Activated naive CD8-positive, alpha-beta T cell treated with anti-CD3 and anti-CD28 coated beads, Interleukin-2, amount 50 U/mL, for 24 hours (primary cell): ENCODE measurements around the gene RYR3.

Source experiments
- ATAC-seq: fragments of 150-1000 bp; cut with Tn5 transposase; one replicate; pipeline ENCODE4 v1.10.0; 2021
- DNase-seq: peaks from one replicate; pipeline ENCODE4 v3.0.0; 2021
- H3K27ac Mint-ChIP-seq: one replicate; pipeline ENCODE4 v1.8.0; 2021; ENCODE audit warnings: mild to moderate bottlenecking, mixed read lengths
- H3K27me3 Mint-ChIP-seq: one replicate; pipeline ENCODE4 v1.8.0; 2021; ENCODE audit warnings: mixed read lengths
- H3K36me3 Mint-ChIP-seq: one replicate; pipeline ENCODE4 v1.8.0; 2021; ENCODE audit warnings: low read depth, mixed read lengths
- H3K4me1 Mint-ChIP-seq: one replicate; pipeline ENCODE4 v1.8.0; 2021; ENCODE audit warnings: mixed read lengths
- H3K4me3 Mint-ChIP-seq: one replicate; pipeline ENCODE4 v1.8.0; 2021; ENCODE audit warnings: mild to moderate bottlenecking, moderate library complexity, mixed read lengths
- H3K9me3 Mint-ChIP-seq: one replicate; pipeline ENCODE4 v1.8.0; 2021; ENCODE audit warnings: mixed read lengths

The RYR3 gene

GRCh38 chr15:33766389-33766788 is 455.6 kb downstream of the RYR3 start:
- Mint-ChIP-seq H3K27ac (no peak overlapping the region), H3K36me3 (no peaks in the 10 kb centered on the region), H3K4me3 (no peak overlapping the region), H3K4me1 (no peaks in the 10 kb centered on the region), H3K9me3 (no peaks in the 10 kb centered on the region), H3K27me3 (peaks cover 4% of the 10 kb centered on the region)
- ATAC-seq, result no peak
- DNase-seq, result no peak

DNA sequence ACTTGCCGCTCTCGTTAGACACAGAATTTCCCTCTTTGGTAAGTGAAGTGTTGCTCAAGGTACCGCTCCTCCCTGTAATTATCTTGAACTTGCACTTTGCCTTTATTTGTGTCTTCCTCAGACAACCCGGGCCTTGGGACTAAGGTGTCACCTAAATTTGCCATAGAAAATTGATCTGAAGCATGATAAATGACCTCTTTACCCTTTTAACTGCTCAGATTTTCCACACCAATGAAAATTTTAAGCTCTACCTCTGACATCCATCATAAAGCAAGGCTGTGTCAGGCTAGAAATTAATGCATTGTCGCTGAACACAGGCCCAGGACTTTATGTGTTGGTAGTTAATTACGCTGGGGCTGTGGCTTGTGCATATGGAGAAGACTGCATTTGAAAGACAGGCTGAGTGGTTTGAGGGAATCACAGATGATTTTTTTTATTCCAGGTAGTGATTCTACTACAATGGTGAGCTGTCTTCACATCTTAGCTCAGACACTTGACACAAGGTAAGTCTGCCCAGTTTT is 458.0 kb downstream of the RYR3 start:
- ATAC-seq, result no peak
- no peaks in the 10 kb centered on the region for H3K4me1 Mint-ChIP-seq
- H3K36me3 Mint-ChIP-seq, result no peaks in the 10 kb centered on the region
- H3K27me3 Mint-ChIP-seq, result peaks cover 2% of the 10 kb centered on the region
- no peak overlapping the region for H3K27ac Mint-ChIP-seq
- no peak for DNase-seq
- no peaks in the 10 kb centered on the region for H3K9me3 Mint-ChIP-seq
- no peak overlapping the region for H3K4me3 Mint-ChIP-seq

DNA sequence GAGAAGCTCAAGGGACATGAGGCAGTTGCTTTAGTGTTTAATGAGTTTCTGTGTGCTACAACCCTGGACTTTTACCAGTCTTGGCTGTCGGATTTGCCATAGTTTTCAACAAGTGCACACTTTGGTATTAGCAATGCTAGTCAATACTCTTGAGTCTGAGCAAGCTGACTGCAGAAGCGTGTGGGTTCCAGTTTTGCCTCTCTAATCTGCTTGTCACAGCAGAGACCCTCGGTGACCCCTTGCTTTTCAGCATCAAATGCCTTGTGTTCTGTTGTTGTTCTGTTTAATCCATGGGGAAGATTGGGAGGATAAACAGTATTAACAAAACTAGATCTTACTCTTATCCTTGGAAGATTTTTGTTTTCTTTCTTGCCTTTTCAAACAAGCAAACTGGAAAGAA is 463.2 kb downstream of the RYR3 start:
- Mint-ChIP-seq H3K27me3 (peaks cover 7% of the 10 kb centered on the region), H3K4me3 (no peak overlapping the region), H3K36me3 (no peaks in the 10 kb centered on the region), H3K4me1 (no peaks in the 10 kb centered on the region), H3K27ac (no peak overlapping the region), H3K9me3 (no peaks in the 10 kb centered on the region)
- DNase-seq (no peak), ATAC-seq (no peak)

- Mint-ChIP-seq H3K4me3 (no peak overlapping the region), H3K27me3 (peaks cover 7% of the 10 kb centered on the region), H3K9me3 (no peaks in the 10 kb centered on the region), H3K36me3 (no peaks in the 10 kb centered on the region), H3K27ac (no peak overlapping the region), H3K4me1 (no peaks in the 10 kb centered on the region)
- DNase-seq (no peak), ATAC-seq (no peak)
Measured at GRCh38 chr15:33778852-33779251, 468.1 kb downstream of the RYR3 start.

DNA sequence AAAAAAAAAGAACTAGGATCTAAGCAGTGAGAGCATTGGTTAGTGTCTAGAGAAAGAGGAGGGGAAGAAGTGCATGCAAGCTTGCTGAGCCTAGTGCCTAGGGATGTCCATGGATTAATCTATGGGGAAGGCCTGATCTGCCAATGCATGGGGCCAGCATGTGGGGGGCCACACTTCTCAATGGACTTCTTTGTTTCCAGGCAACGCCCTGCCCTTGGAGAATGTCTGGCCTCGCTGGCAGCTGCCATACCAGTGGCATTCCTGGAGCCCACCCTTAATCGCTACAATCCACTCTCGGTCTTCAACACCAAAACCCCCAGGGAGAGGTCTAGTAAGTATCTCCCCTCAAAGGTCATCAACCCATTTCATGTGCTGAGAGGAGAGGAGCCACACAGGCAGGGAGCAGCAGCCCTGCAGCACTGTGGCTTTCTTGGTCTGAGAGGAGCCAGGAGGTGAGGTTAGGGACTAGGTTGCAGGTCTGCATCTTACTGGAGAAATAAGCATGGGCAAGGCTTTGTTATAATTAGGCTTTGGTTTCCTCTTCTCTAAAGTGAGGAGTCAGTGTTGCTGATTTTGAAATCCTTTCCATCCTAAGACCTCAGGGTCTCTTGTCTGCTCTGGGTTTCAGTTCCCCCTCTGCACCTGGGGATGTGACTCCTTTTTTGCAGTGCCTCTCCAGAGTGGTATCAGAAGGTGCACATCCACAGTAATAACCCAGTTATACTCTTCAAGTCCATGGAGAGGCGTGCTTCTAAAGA is 469.4 kb downstream of the RYR3 start:
- peaks cover 6% of the 10 kb centered on the region for H3K27me3 Mint-ChIP-seq
- H3K9me3 Mint-ChIP-seq, result no peaks in the 10 kb centered on the region
- H3K4me3 Mint-ChIP-seq, result no peak overlapping the region
- no peaks in the 10 kb centered on the region for H3K36me3 Mint-ChIP-seq
- DNase-seq (no peak), ATAC-seq (no peak)
- no peak overlapping the region for H3K27ac Mint-ChIP-seq
- H3K4me1 Mint-ChIP-seq, result no peaks in the 10 kb centered on the region

- Mint-ChIP-seq H3K4me3 (no peak overlapping the region), H3K36me3 (no peaks in the 10 kb centered on the region), H3K4me1 (no peaks in the 10 kb centered on the region), H3K27me3 (peaks cover 3% of the 10 kb centered on the region), H3K27ac (no peak overlapping the region), H3K9me3 (no peaks in the 10 kb centered on the region)
- DNase-seq (no peak), ATAC-seq (no peak)
Measured at GRCh38 chr15:33782966-33783365, 472.2 kb downstream of the RYR3 start.

- H3K4me1 Mint-ChIP-seq, result no peaks in the 10 kb centered on the region
- H3K9me3 Mint-ChIP-seq, result no peaks in the 10 kb centered on the region
- H3K36me3 Mint-ChIP-seq, result no peaks in the 10 kb centered on the region
- no peak overlapping the region for H3K27ac Mint-ChIP-seq
- no peak overlapping the region for H3K4me3 Mint-ChIP-seq
- H3K27me3 Mint-ChIP-seq, result no peaks in the 10 kb centered on the region
- no peak for DNase-seq
- no peak for ATAC-seq
Measured at GRCh38 chr15:33785366-33785765, 474.6 kb downstream of the RYR3 start.

GRCh38 chr15:33788906-33789540 is 478.3 kb downstream of the RYR3 start:
- Mint-ChIP-seq H3K27me3 (no peaks in the 10 kb centered on the region), H3K36me3 (no peaks in the 10 kb centered on the region), H3K4me3 (no peak overlapping the region), H3K27ac (no peak overlapping the region), H3K9me3 (no peaks in the 10 kb centered on the region), H3K4me1 (no peaks in the 10 kb centered on the region)
- DNase-seq (no peak), ATAC-seq (no peak)

DNA sequence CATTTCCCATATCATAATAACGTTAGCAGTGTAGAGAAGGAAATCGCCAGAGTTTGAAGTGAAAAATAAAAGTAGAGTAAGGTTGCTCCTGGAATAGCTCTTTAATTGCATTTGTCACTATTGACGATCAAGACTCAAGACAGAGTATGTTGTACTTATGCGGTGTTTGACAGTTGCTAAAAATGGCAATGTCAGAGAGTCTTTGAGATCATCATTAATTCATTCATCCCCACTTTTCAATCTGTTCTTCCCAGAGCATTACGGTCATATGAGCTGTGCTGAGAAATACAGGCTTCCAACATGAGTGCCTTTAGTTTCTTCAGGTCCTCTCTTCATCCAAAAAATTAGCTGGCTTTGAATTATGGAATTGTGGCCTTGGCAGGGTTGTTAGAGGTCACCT is 483.7 kb downstream of the RYR3 start:
- DNase-seq, result no peak
- no peaks in the 10 kb centered on the region for H3K36me3 Mint-ChIP-seq

GRCh38 chr15:33795070-33795469 is 484.3 kb downstream of the RYR3 start:
- no peaks in the 10 kb centered on the region for H3K36me3 Mint-ChIP-seq
- peaks cover 4% of the 10 kb centered on the region for H3K27me3 Mint-ChIP-seq
- no peak for DNase-seq
- no peak overlapping the region for H3K4me3 Mint-ChIP-seq
- no peaks in the 10 kb centered on the region for H3K4me1 Mint-ChIP-seq
- ATAC-seq, result no peak
- no peaks in the 10 kb centered on the region for H3K9me3 Mint-ChIP-seq
- no peak overlapping the region for H3K27ac Mint-ChIP-seq

More for the DNA sequence above, 483.7 kb downstream of the RYR3 start:
- ATAC-seq, result no peak
- Mint-ChIP-seq H3K27ac (no peak overlapping the region), H3K4me3 (no peak overlapping the region), H3K4me1 (no peaks in the 10 kb centered on the region), H3K27me3 (peaks cover 4% of the 10 kb centered on the region), H3K9me3 (no peaks in the 10 kb centered on the region)

DNA sequence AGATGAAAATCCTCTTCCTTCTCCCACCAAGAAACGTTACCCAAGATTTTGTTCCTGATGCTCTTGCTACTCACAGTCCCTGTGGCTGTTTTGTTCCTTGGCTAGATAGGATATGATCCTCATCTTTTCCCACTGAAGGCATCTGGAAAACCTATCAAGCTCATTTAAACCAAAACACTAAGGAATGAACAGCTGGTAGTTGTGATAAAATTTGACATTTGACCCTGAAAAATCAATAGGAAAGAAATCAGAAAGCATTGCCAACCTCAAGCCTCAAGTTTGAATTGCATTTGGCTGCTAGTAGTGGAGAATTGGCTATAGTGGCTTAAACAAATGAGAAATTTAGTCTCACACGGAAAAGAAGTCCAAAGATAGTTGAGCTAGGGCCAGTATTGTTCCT is 486.9 kb downstream of the RYR3 start:
- DNase-seq (no peak), ATAC-seq (no peak)
- Mint-ChIP-seq H3K27me3 (peaks cover 4% of the 10 kb centered on the region), H3K36me3 (no peaks in the 10 kb centered on the region), H3K9me3 (no peaks in the 10 kb centered on the region), H3K4me3 (no peak overlapping the region), H3K27ac (no peak overlapping the region), H3K4me1 (no peaks in the 10 kb centered on the region)

GRCh38 chr15:33801954-33802353 is 491.2 kb downstream of the RYR3 start:
- Mint-ChIP-seq H3K4me1 (no peaks in the 10 kb centered on the region), H3K9me3 (no peaks in the 10 kb centered on the region), H3K27ac (no peak overlapping the region), H3K27me3 (no peaks in the 10 kb centered on the region), H3K36me3 (no peaks in the 10 kb centered on the region), H3K4me3 (no peak overlapping the region)
- DNase-seq (no peak), ATAC-seq (no peak)

DNA sequence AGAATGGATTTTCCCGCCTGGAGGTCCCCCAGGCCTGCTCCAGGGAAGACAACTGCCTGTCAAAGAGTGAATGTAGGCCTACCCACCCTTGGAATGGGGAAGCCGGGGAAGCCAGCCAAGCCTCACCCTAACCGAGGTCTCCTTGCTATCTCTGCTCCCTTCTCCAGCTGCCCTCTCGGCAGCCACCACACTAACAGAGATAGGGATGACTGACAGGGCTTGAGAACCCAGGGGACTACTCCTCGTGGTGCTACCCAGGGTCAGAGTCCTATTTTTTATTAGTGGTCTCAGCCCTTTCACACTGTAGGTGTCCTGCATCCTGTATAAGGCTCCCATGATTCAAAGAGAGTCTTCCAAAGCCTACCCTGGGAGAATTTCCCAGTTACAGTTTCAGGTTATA is 496.9 kb downstream of the RYR3 start:
- H3K27me3 Mint-ChIP-seq, result peaks cover 2% of the 10 kb centered on the region
- H3K27ac Mint-ChIP-seq, result no peak overlapping the region
- ATAC-seq (no peak), DNase-seq (no peak)
- H3K4me3 Mint-ChIP-seq, result no peak overlapping the region
- no peaks in the 10 kb centered on the region for H3K4me1 Mint-ChIP-seq
- H3K36me3 Mint-ChIP-seq, result no peaks in the 10 kb centered on the region
- H3K9me3 Mint-ChIP-seq, result no peaks in the 10 kb centered on the region

GRCh38 chr15:33808720-33809457 is 498.1 kb downstream of the RYR3 start:
- Mint-ChIP-seq H3K27ac (no peak overlapping the region), H3K4me1 (no peaks in the 10 kb centered on the region), H3K27me3 (peaks cover 2% of the 10 kb centered on the region), H3K4me3 (no peak overlapping the region), H3K36me3 (no peaks in the 10 kb centered on the region), H3K9me3 (no peaks in the 10 kb centered on the region)
- ATAC-seq, result no peak
- no peak for DNase-seq

- Mint-ChIP-seq H3K4me1 (no peaks in the 10 kb centered on the region), H3K9me3 (no peaks in the 10 kb centered on the region), H3K36me3 (no peaks in the 10 kb centered on the region), H3K27me3 (peaks cover 2% of the 10 kb centered on the region), H3K4me3 (no peak overlapping the region), H3K27ac (no peak overlapping the region)
- ATAC-seq, result no peak
- no peak for DNase-seq
Measured at GRCh38 chr15:33810073-33810595, 499.4 kb downstream of the RYR3 start.
